ENCODE results near the gene SLC4A1AP.
"Not testable (repeated sequence)": the region's sequence is repeated elsewhere in the genome, so short reads cannot be mapped to it uniquely, and the experiment has no call there.

Gene SLC4A1AP

DNA sequence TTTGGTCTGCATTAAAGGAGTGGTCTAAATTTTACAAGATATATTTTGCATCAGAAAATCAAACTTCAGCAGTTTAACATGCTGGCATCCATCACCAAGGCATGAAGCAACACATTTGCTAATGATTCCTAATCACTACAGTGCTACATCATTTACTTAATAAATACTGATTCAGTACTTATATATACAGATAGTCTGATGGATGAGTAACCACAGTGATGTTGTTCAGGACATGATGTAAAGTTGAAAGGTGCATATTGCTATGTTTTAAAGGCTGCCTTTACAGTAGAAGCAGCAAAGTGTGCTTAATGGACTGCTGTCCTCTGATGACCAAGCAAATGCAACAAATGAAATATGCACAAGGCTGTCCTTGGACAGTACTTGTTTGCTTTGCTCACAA lies 11.3 kb upstream of the SLC4A1AP start:
- FAIRE-seq: no peak

DNA sequence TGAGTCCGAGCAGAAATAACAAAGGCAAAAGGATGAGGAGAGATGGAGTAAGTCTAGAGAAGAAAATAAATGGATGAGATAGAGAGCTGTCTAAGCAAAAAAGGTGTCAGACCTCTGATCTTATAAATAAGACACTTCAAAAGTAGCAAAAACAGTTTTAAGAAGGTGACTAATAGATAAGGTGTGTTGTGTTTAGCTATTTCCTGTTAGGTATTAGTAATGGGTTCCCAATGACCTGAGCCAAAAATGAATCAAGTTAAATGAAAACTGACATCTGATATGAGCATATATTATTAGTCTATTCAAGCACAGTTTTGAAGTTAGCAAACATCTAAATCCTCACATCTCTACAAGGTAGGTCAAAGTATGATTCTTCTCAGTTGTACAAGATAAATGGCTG lies 10.9 kb upstream of the SLC4A1AP start:
- no peak for FAIRE-seq

DNA sequence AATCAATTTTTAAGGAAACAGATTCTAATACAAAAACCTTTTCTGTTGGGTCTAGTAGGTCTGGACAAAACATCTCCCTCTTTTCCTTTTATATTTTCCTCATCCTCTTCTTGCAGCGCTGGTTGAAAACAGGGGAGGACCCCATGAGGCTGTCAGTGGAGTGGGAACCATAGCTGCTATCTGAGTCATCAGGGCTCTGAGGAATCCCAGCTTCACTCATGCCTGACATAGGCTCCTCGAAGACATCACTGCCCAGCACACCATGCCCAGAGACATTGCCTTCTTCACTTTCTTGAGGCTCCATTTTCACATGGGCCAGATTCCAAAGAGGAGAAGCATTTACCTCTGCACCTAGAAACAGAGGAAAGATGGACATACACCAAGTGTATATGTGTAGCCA lies 10.3 kb upstream of the SLC4A1AP start:
- no peak for FAIRE-seq

DNA sequence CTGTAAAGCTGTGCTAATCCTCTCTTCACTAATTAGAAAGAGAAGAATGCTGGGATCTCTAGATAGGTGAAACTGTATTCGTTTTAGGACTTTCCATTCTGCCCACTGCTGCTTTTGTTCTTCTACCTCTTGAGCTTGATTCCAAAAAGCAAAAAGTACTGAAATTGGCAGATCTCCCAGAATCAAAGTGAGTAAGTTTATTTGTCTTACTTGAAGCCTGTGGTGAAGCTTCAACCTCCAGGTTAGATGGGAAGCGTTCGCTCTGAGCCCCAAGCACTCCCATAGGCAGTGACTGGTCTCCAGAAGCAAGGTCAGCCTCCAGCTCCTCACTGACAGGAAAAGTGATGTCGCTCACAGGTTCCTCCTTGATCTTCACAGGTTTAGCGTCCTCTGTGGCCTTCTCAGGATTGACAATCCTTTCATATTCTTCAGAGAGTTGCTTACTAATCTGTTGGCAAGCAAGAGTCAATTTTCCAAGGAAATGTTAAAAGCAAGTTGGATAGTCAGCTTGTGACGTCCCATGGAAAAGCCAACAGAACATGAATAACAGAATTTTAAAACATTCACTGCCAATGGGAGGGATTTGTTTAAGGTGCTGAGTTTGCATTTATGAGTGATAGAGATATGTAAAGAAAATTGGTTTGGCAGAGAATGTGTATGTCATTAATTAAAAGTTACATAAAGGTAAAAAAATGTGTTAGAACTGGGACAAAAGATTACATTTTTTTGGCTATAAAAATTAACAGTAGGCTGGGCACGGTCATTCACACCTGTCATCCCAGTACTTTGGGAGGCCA lies 8.3 kb upstream of the SLC4A1AP start:
- no peak for FAIRE-seq

DNA sequence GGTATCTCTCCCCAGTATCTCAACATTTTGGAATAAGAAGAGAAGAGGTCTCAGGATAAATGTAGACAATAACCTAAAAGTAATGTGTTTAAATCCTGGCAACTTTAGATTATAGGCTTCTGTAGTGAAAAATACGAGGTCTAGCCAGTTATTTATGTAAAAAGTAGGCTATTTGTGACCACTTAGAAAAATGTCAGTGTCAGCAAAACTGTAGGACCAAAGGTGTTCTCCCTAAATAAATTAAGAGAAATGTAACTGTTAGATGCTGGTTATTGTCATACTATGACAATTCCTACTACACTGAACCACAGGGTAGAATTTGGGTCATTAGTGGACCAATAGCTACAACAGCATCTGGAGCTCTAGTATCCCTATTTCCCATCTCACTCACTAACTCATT lies 2.3 kb upstream of the SLC4A1AP start:
- no peak for FAIRE-seq

- no peak for FAIRE-seq
Observed at GRCh38 chr2:27664154-27664574, 475 bp downstream of the SLC4A1AP start.

- FAIRE-seq: no peak
Observed at GRCh38 chr2:27664622-27665363, 1.1 kb downstream of the SLC4A1AP start.

GRCh38 chr2:27667446-27667845 lies 3.8 kb downstream of the SLC4A1AP start:
- FAIRE-seq: no peak

GRCh38 chr2:27671235-27671634 lies 7.5 kb downstream of the SLC4A1AP start:
- FAIRE-seq: no peak

- no peak for FAIRE-seq
Observed at GRCh38 chr2:27672723-27673486, 9.2 kb downstream of the SLC4A1AP start.

- no peak for FAIRE-seq
Observed at GRCh38 chr2:27680571-27680970, 16.9 kb downstream of the SLC4A1AP start.

- FAIRE-seq: no peak
Observed at GRCh38 chr2:27681841-27682240, 18.2 kb downstream of the SLC4A1AP start.

GRCh38 chr2:27682334-27682771 lies 18.7 kb downstream of the SLC4A1AP start:
- FAIRE-seq: not testable (repeated sequence)

- FAIRE-seq: peak; percentile 72
Observed at GRCh38 chr2:27683390-27684071, 19.8 kb downstream of the SLC4A1AP start.

- FAIRE-seq: not testable (repeated sequence)
Observed at GRCh38 chr2:27685006-27685405, 21.3 kb downstream of the SLC4A1AP start.

- FAIRE-seq: no peak
Observed at GRCh38 chr2:27685577-27685976, 21.9 kb downstream of the SLC4A1AP start.

GRCh38 chr2:27687232-27687631 lies 23.5 kb downstream of the SLC4A1AP start:
- FAIRE-seq: no peak

- FAIRE-seq: no peak
Observed at GRCh38 chr2:27689424-27689823, 25.7 kb downstream of the SLC4A1AP start.

GRCh38 chr2:27690052-27690451 lies 26.4 kb downstream of the SLC4A1AP start:
- FAIRE-seq: no peak

DNA sequence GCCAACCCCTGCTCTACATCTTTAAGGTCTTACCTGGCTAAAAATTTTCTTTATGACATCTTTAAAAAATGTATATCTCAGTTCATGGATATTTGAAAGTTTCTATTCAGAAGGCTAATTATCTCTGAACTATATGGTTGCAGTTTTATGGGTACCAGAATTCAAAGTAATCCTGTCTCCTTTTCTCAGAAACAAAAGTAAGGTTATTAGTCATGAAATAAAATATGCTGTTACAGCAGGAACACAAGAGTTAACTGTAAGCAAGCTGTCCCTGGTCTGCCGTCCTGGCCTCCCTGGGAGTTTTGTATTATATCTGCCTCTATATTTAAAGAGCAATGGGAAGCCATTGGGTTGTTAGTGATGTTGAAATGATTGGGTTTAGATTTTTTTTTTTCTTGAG lies 34.0 kb downstream of the SLC4A1AP start:
- no peak for FAIRE-seq

GRCh38 chr2:27701676-27702075 lies 38.0 kb downstream of the SLC4A1AP start:
- no peak for FAIRE-seq

DNA sequence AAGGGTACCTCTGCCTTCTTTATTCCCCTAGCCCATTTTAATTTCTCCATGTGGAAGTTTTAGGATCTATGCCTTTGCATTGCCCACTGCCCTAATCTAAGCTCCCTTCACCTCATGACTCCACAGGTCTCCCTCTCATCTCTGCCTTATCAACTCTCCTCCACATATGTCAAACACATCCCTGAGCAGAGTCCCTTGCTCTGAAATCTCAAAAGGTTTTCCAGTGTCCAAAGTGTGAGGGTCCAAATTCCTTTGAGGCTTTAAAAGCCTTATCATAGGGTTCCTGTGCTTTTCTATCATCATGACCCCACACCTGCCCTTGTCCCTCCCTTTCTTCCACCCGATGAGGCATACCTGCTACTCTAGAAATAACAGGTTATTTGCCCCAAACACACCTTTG lies 38.6 kb downstream of the SLC4A1AP start:
- FAIRE-seq: no peak

All from A204.1 (cell line).